ENCODE measurements around the gene BBOX1.
A peak's percentile ranks its signal among the peaks of the same experiment; 100 is the strongest.

Gene BBOX1

DNA sequence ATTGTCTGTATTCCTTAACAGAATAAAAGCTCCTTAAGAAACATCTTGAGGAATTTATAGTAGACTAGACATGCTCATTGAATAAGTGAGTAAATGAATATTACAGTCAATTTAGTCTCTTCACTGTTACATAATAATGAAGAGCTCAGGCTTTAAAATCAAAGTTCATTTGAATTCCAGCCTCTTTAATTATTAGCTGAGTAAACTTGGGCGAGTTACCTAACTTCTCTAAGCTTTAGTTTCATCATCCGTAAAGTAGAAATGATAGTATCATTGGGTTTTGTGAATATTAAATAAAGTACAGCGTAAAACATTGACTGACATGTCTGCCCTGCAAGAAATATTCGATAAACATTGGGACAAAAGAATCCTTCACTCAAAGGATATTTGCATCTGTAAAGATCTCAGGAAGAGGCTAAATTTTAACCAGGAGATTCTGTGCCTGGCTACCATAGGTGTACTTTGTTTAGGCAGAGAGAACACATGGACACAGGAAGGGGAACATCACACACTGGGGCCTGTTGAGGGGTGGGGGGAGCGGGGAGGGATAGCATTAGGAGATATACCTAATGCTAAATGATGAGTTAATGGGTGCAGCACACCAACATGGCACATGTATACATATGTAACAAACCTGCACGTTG, 15.2 kb upstream of the BBOX1 start:
- peak; percentile 52 for DNase-seq (ENCODE audit: low spot score)

DNA sequence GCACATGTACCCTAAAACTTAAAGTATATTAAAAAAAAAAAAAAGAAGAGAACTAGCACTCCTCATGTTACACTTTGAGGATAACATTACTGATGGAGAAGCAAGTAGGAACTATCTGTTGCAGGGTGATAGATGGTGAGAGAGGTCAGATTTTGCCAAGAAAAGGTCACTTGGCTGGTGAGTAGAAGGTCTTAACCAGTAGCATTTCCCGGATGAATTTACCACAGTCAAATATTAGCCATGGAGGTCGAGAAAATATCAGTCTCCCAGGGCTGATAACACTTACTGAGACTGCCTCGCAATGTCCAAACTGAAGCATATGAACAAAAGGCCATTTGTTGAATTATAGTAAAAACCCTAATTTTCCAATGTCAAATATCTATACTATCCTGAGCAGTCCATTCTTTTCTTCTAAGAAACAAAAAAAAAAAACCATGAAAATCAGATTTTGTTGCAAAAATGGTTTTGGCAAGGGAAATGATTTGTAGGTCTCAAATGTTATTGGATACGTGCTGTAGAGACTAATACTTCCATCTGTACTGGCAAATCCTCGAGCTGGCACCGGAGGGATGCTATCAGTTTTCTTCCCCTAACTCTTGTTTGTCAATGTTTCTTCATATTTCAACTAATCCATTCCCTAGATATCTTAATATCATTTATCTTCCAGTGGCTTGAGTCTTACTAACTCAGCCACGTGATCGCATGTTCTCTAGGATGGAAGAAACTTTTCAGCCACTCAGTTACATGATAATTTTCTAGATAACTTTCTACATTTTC, 14.5 kb upstream of the BBOX1 start:
- DNase-seq (ENCODE audit: low spot score), result peak; percentile 48

DNA sequence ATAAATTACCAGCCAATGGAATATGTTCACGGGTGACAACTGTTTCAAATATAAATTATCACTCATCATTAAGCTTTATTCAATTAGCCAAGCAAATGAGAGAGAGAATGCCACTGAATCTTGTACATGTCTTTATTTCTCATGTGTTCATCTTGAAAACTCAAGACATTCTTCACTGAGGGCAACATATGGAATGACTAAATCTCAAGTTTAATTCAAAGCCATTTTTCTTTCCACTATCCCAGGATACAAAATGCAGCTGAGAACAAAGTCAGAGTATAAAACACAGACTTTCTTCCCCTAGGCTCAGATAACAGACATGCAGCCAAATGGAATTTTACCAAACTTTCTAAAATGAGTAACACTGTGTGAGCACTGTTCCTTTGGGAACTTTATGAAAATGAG, 12.1 kb upstream of the BBOX1 start:
- no peak for DNase-seq (ENCODE audit: low spot score)

DNA sequence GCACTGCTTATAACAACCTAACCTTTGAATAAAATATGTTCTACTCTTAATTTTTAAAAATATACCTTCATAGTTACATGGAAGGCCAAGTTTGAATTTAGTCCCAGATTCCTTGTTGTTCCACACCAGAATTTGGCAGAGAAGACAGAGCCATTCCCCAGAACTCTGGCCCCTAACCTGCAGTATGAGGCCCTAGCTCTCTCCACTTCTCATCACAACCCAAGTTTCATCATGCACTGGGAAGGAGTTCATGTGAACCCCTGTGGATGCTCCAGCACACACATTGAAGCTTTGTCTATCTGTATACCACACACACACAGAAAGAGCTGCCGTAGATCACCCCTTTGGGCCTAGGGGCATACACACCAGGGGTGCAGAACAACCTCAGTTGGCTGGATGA, 10.6 kb upstream of the BBOX1 start:
- DNase-seq (ENCODE audit: low spot score), result no peak

DNA sequence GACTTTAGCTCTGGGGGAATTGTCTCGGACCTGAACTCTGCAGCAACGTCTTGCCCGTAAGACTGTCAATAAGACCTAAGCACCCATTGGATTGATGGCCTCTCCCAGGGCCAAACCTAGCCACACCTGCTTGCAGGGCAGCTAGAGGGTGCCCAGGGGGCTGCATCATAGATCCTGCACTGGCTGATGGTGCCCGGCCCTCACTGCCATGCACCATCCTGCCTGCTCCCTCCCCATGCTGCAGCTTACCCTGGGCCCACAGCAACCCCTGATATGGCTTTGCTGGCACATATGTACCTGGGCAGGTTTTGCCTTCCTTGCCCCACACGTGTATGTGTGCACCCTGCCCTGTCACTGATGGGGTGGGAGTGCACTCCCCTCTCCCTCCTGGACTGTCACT, 8.9 kb upstream of the BBOX1 start:
- DNase-seq (ENCODE audit: low spot score), result no peak

DNA sequence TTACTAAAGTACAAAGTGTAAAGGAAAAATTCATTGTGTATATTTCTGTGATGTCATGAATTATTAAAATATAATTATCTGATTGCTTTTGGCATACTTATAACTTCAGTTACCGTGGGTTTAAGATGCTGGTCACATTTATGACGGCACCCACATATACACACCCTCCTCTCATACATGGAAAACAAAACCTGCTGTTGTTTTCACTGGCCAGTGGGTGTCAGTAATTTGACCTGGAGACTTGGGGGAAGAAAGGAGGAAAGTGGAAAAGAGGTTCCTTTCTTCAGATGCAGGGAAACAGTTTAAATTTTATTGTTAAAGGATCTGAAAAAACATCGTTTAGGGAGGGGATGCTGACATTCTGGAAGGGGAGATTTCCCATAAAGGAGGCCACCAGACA, 742 bp upstream of the BBOX1 start:
- no peak for DNase-seq (ENCODE audit: low spot score)

DNA sequence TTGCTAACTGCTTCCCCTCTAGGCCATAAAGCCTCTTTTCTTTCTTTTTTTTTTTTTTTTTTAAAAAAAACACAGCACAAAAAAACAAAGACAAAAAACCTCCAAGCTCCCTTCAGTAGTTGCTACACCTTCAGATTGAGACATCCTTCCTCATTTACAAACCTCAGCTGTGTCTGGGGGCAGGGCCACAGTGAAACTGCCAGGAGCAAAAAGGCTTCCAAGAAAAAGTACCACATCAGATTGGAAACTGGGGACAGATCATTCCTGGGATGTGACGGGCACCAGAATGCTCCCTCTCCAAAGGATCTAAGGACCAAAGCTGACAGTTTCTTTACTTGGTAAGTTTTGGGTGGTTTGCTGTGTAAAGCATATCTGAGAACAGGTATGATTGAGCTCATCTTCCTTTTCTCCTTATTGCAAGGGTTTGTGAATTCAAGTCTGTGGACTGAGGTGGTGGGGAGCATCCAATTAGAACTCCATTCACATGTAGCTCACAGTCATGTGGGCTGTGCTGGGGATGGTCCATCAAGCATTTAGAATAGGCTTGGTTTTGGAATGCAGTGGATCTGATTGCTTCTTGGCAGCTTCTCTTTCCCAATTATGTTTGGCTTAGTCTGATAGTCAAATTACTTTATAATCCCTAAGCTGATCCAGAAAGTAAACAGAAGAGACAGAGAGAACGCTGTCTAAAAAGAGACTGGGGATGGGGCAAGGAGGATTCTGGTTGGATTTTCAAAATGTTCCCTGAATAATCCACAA, 705 bp downstream of the BBOX1 start:
- no peak for DNase-seq (ENCODE audit: low spot score)

DNA sequence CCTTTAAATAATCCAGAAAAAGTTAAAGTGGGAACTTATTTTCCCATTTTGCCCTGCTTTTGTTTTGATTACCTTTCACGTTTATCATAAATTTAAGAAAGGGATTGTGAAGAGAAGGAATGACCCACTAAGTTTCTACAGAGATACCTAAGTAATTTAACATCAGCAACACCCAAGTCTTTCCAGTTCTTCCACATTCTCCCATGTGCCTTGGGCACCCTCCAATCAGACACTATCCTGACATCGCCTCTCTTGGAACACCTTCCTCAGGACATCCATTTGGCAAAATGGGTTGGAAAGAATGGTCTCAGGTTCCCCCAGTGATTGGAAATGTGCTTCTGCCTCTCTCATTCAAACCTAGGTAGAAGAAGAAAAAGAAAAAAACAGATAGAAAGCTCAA, 6.3 kb downstream of the BBOX1 start:
- no peak for DNase-seq (ENCODE audit: low spot score)

DNA sequence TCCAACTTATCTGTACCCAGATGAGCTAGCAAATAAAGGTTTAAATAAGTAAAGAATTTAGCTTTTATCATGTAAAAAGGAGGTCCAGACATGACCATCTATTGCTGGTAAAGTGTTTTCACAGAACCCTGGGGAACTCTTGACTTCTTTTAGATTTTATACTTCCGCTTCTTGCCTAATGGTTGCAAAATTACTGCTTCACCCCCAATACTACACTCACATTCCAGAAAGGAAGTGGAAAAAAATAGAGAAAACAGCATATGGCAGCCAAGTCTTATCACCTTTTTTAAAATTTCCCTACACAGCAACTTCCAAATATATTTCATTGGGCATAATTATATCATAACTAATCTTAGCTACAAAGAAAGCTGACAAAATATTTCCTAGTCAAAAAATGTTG, 12.1 kb downstream of the BBOX1 start:
- no peak for DNase-seq (ENCODE audit: low spot score)

DNA sequence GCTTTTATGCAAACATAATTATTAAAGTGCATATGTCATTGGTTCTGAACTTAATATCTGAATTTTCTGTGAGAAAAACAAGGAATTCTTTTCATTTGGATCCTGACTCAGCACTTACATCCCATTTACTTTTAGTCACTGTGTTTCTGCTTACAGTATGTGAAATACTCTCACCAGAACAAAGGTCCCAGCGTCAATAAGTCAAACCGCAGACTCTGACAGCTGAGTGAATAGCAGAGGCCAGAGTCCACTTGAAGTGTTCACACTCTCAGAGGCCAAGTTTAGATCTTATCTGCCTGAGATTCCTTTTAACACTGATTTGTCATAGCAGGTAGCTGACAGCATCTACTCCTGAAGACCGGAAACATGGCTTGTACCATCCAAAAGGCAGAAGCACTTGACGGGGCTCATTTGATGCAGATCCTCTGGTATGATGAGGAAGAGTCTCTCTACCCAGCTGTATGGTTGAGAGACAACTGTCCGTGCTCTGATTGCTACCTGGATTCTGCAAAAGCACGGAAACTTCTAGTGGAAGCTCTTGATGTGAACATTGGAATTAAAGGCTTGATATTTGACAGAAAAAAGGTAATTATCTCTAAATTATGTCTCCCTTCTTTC, 14.6 kb downstream of the BBOX1 start:
- DNase-seq (ENCODE audit: low spot score), result peak; percentile 84

DNA sequence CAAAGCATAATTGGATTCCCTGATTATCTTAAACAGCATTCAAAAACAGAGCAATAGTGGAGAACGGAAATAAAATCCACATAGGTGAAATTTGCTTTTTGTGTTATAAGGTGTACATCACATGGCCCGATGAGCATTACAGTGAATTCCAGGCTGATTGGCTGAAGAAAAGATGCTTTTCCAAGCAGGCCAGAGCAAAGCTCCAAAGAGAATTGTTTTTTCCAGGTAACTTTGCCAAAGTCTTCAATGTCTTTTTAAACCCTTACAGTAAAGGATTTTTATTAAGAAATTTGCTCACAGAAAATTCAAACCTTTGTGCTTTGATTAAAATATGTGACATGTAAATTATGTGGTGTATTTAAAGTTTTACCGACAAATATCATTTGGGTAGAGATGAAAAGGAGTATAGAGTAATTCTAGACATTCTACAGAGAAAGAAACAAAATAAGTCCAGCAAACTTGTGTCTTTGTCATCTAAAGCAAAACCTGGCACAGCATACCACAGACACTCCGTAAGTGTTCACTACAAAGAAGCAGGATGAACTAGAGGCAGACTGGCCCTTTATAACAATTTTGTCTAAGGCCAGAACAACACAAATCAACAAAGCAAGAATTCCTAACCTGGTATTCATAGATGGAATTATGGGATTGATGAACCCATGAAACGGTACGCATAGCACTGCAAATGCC, 16.6 kb downstream of the BBOX1 start:
- DNase-seq (ENCODE audit: low spot score), result no peak

DNA sequence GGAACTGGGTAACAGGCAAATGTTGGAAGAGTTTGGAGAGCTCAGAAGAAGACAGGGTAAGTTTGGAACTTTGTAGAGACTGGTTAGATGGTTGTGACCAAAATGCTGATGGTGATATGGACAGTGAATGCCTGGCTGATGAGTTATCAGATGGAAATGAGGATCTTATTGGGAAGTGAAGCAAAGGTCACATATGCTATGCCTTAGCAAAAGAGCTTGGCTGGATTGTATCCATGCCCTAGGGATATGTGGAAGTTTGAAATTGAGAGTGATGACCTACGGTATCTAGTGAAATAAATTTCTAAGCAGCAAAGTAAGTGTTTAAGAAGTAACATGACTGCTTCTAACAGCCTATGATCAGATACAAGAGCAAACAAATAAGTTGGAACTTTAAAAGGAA, 17.8 kb downstream of the BBOX1 start:
- DNase-seq (ENCODE audit: low spot score), result no peak

DNA sequence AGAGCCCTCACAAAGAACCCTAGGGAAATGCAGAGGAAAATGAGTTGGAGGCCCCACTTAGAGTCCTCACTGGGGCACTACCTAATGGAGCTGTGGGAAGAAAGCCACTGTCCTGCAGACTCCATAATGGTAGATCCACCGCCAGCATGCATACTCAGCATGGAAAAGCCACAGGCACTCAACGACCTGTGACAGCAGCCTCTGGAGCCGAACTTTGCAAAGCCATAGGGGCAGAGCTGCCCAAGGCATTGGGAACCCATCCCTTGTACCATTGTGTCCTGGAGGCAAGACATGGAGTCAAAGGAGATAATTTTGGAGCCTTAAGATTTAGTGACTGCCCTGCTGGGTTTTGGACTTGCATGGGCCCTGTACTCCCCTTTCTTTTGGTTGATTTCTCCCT, 18.8 kb downstream of the BBOX1 start:
- DNase-seq (ENCODE audit: low spot score), result no peak

DNA sequence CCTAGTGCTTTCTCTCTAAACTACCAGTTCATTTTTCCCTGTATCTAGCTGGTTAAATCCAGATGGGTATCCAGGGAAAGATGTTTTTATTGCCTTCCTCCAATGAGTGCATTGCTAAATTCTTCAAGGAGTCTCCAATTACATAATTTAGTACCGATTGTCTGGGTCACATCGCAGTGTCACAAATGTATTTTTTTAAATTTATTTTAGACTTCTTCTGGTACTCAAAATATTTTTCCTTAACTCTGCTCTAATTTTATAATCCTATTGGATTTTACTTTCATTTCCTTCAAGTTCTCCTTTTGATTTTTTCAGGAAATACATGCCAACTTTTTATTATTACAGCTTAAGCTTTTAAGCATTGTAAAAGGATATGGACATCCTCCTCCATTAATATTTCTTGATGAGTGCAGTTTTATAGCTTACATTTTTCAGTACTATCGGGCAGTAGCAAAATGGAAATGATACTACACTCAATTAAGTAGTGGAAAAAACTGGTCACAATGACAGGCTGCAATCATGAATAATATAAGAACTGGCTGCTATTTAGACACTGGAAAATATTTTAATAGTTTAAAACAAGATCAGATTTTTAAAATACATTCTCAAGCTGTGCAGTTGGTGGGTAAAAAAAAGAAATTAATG, 20.3 kb downstream of the BBOX1 start:
- no peak for DNase-seq (ENCODE audit: low spot score)

DNA sequence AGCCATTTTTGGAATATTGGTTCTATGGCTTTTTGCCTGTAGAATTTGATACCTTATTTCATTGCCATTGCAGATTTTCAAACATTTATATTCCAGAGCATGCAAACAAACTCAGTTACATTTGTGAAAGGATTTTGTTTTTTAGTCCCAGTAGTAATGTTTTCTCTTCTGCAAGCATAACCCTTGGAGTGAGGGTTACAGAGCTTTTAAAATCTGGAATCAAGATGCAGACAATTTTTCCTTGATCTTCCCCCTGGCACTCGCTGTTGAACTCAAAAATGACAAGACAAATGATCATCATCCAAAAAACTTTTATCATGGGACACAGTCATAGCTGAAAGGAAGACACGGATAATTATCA, 20.8 kb downstream of the BBOX1 start:
- no peak for DNase-seq (ENCODE audit: low spot score)

DNA sequence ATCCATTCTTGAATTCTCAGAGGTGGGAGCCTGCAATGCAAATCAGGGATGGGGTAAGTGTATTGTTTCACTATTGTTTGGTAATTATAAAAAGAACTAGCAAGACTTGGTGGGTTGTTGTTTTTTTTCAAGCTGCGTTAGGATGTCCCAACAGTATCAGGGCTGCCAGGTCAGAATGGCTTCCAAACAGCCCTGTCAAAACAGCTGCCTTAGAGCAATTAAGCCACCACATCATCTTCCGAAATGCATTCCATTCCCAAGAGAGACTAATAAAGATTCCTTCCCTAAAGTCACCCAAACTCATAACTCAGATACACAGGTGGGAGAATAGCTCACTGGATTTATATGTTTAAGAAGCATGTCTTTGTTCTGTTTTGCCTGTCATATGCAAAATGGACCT, 23.5 kb downstream of the BBOX1 start:
- no peak for DNase-seq (ENCODE audit: low spot score)

DNA sequence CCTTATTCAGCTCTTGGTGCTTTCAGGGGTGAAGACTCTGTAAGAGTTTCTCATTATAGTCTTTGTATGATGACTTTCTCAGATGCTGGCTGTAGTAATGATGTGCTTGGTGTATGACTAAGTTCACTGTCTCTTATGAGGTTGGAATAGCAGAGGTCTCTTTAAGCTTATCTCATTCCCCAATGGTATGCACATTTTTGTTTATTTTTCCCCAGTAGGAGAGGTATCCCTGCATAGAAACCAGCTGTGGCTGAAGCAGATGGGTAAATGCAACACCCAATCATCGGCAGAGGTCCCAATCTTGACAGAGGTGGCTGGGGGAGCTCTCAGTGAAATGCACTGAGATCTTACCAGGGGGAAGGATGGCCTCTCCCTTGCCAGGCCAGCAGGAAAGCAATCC, 34.6 kb downstream of the BBOX1 start:
- no peak for DNase-seq (ENCODE audit: low spot score)

DNA sequence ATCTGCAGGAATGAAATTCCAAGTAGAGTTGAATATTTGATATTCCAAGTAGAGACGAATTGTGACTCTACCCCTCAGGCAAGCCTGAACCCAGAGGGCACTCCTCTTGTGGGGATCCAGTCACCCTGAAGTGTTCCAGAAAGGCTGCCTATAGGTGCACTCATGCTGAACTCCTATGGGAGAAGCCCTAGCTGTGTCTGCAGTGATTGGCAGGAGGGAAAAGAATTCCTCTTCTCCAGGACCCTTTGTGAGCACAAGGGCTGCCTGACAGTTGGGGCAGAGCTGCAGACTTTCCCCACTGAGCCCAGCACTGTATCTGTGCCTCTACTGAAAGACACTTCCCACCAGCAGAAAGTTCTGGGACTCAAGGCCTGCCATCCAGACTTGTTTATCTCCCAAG, 35.0 kb downstream of the BBOX1 start:
- DNase-seq (ENCODE audit: low spot score), result no peak

DNA sequence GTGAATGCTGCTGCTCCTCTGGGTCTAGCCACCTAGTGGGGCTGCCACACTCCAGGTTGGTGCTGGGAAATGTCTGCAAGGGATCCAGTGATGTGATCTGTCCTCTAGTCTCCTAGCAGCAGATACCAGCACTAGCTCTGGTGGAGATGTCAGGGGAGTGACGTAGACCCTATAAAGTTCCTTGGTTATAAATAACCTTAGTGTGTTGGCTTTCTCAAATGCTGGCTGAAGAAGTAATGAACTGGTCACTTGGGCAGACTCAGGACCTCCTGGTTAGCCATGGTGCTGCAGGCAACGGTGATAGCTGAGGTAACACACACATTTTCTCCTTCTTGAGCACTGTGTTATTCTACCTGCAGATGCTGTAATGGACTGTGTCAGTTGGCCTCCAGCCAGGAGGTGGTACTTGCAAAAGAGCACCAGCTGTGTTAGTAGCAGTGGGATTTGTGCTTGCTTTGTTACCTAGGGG, 35.5 kb downstream of the BBOX1 start:
- DNase-seq (ENCODE audit: low spot score), result no peak

DNA sequence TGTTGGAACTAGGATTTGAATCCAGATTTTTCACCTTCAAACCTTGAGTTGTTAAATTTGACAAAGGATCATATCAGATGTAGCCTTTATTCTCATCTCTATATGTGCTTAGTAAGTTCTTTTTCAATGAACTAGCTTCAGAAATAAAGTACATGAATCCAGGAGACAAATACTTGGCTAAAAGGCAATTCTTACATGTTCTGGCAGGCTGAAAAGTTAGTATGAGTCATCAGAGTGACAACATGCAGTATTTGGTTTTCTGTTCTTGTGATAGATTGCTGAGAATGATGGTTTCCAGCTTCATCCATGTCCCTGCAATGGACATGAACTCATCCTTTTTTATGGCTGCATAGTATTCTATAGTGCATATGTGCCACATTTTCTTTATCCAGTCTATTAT, 40.4 kb downstream of the BBOX1 start:
- DNase-seq (ENCODE audit: low spot score), result no peak

DNA sequence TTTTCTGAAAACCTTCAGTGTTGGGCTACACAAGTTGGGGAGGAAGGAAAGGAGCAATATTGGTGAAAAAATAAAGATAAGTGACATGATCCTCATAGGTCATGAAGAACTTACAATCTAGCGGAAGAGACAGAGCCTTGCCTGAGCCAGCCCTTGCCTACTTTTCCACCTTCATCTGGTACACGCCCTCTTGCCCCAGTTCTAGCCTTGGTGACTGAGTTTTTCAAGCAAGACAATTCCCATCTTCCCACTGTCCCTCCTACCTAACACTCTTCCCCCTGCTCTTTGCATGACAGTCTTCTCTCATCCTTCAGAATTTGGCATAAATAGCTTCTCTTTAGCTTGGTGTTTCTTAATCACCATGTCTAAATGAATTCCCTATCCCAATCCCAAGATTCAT, 42.6 kb downstream of the BBOX1 start:
- DNase-seq (ENCODE audit: low spot score), result no peak

DNA sequence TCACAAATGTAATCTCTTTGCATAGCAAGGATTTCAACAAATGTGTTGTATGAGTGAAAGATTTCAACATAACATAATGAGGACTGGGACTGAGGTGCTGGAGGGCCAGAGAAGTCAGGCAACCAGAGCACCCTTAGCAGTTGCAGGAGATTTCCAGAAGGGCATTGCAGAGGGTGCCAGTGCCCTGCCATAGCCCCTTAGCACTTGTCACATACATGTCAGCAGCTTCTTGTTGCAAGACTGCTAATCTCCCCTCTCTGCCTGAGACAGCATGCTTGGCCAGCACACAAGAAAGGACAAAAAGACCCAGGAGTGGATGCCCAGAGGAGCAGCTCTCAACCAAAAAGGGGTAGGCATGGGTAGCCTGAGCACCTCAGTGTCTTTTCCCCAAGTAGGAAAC, 43.2 kb downstream of the BBOX1 start:
- DNase-seq (ENCODE audit: low spot score), result no peak
